Measurements from ENCODE around the gene ADA.

- TF ChIP-seq CTCF (IDR thresholded peaks at IDR 0.05; ENCODE audit: low read depth, low read length, poor library complexity, severe bottlenecking): no peak
- no peak for TF ChIP-seq EZH2phosphoT487 (IDR thresholded peaks at IDR 0.05; ENCODE audit: borderline replicate concordance, low read length)
These were observed 10.2 kb downstream of the ADA start for GRCh38 chr20:44641325-44641724.

Measured in DOHH2 (cell line).